Measurements from ENCODE around the gene SEMA4A. TPM values are rescaled to one million over a fixed set of nuclear protein-coding genes. Genes with fewer than 3 reads are reported as not detected.

Gene SEMA4A
- total and polyA plus RNA-seq, 9 of the 15 experiments (the other 6 are each of a cell fraction or from before 2014, with no cell fraction given), result 0.04 to 1.7 (median 0.45) TPM

- TF ChIP-seq TSHZ1 (CRISPR knock-in tag; IDR thresholded peaks at IDR 0.05) (no peak), TAF7 (tag; IDR thresholded peaks at IDR 0.05) (no peak), THAP12 (CRISPR knock-in tag; IDR thresholded peaks at IDR 0.05) (no peak), OTX1 (CRISPR knock-in tag; IDR thresholded peaks at IDR 0.05) (no peak), ZNF12 (CRISPR knock-in tag; IDR thresholded peaks at IDR 0.05) (no peak), POU5F1 (IDR thresholded peaks at IDR 0.05; ENCODE audit: borderline replicate concordance, low read depth, low read length, partially characterized antibody) (no peak), GATAD2A (IDR thresholded peaks at IDR 0.05) (no peak), HMGN3 (IDR thresholded peaks at IDR 0.05; ENCODE audit: borderline replicate concordance, extremely low read depth, insufficient read length, low read depth, low read length) (no peak), ARID3B (CRISPR knock-in tag; IDR thresholded peaks at IDR 0.05; ENCODE audit: borderline replicate concordance) (no peak), TEAD4 (IDR thresholded peaks at IDR 0.05; ENCODE audit: low read length) (peak; percentile 33), TEAD4 (CRISPR knock-in tag; IDR thresholded peaks at IDR 0.05; ENCODE audit: borderline replicate concordance) (no peak), TCFL5 (CRISPR knock-in tag; conservative IDR thresholded peaks at IDR 0.05) (no peak), HOXB6 (CRISPR knock-in tag; IDR thresholded peaks at IDR 0.05; ENCODE audit: borderline replicate concordance) (no peak)
- TF ChIP-seq, protein P1, sequence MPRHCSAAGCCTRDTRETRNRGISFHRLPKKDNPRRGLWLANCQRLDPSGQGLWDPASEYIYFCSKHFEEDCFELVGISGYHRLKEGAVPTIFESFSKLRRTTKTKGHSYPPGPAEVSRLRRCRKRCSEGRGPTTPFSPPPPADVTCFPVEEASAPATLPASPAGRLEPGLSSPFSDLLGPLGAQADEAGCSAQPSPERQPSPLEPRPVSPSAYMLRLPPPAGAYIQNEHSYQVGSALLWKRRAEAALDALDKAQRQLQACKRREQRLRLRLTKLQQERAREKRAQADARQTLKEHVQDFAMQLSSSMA (CRISPR knock-in tag; IDR thresholded peaks at IDR 0.05), result no peak
- TF ChIP-seq, protein P2, sequence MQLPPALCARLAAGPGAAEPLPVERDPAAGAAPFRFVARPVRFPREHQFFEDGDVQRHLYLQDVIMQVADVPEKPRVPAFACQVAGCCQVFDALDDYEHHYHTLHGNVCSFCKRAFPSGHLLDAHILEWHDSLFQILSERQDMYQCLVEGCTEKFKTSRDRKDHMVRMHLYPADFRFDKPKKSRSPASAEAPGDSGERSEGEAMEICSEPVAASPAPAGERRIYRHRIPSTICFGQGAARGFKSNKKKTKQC (CRISPR knock-in tag; IDR thresholded peaks at IDR 0.05), result no peak
- TF ChIP-seq, protein P3, sequence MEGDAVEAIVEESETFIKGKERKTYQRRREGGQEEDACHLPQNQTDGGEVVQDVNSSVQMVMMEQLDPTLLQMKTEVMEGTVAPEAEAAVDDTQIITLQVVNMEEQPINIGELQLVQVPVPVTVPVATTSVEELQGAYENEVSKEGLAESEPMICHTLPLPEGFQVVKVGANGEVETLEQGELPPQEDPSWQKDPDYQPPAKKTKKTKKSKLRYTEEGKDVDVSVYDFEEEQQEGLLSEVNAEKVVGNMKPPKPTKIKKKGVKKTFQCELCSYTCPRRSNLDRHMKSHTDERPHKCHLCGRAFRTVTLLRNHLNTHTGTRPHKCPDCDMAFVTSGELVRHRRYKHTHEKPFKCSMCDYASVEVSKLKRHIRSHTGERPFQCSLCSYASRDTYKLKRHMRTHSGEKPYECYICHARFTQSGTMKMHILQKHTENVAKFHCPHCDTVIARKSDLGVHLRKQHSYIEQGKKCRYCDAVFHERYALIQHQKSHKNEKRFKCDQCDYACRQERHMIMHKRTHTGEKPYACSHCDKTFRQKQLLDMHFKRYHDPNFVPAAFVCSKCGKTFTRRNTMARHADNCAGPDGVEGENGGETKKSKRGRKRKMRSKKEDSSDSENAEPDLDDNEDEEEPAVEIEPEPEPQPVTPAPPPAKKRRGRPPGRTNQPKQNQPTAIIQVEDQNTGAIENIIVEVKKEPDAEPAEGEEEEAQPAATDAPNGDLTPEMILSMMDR (IDR thresholded peaks at IDR 0.05 in 2 of 3, conservative IDR thresholded peaks at IDR 0.05 in 1 of 3; ENCODE audit: insufficient read depth in 2 of 3, low read depth in 1 of 3, low read length in 3 of 3), result peak in 2 of 3 experiments; percentile 43 to 64; a peak in 4 of 6 replicates
These were observed 29.8 kb upstream of the SEMA4A start (continued) for GRCh38 chr1:156123356-156124196.
